Measurements from ENCODE around the gene CLNS1A. TPM values are rescaled to one million over a fixed set of nuclear protein-coding genes. Genes with fewer than 3 reads are reported as not detected.

CLNS1A gene
- total and polyA plus RNA-seq, 2 experiments from 2014 or later: 160 to 204 TPM

- TF ChIP-seq ZNF462 (CRISPR knock-in tag; IDR thresholded peaks at IDR 0.05): no peak
- TF ChIP-seq EZH2phosphoT487 (IDR thresholded peaks at IDR 0.05; ENCODE audit: unreplicated experiment): no peak
- TF ChIP-seq EZH2 (IDR thresholded peaks at IDR 0.05; ENCODE audit: low read depth, unreplicated experiment): no peak
- TF ChIP-seq ZNF114 (CRISPR knock-in tag; IDR thresholded peaks at IDR 0.05): no peak
- TF ChIP-seq POLR2AphosphoS5 (IDR thresholded peaks at IDR 0.05; ENCODE audit: low read depth): no peak
- TF ChIP-seq ZNF331 (CRISPR knock-in tag; IDR thresholded peaks at IDR 0.05; ENCODE audit: low read depth): no peak
Observed at GRCh38 chr11:77602381-77603088, 35.1 kb downstream of the CLNS1A start (continued).

GRCh38 chr11:77598195-77598594, 39.4 kb downstream of the CLNS1A start:
- no peaks in the 10 kb centered on the region for H4K20me1 ChIP-seq (replicated peaks; ENCODE audit: insufficient read depth)
- H2AFZ ChIP-seq: no peak overlapping the region
- H3K79me2 ChIP-seq (replicated peaks; ENCODE audit: insufficient read depth): no peaks in the 10 kb centered on the region
- no peaks in the 10 kb centered on the region for H3K9me2 ChIP-seq (ENCODE audit: insufficient read depth)
- H3K27ac ChIP-seq (ENCODE audit: low read depth): no peak overlapping the region
- H3K4me1 ChIP-seq (ENCODE audit: insufficient read depth): peaks cover 9% of the 10 kb centered on the region; the same call in 1 of the 2 replicates
- no peak overlapping the region for H3K27ac Mint-ChIP-seq
- no peaks in the 10 kb centered on the region for H3K27me3 Mint-ChIP-seq (ENCODE audit: insufficient read depth, low read depth, poor library complexity)
- no peak overlapping the region for H3K4me2 ChIP-seq
- peaks cover 8% of the 10 kb centered on the region; the same call in 2 of the 3 replicates for H3K4me1 Mint-ChIP-seq
- ATAC-seq: no peak
- H3K4me3 ChIP-seq: no peak overlapping the region
- no peak overlapping the region for H3K4me3 Mint-ChIP-seq
- H3K36me3 Mint-ChIP-seq (ENCODE audit: low read depth): no peaks in the 10 kb centered on the region; the same call in 2 of the 3 replicates
- no peaks in the 10 kb centered on the region for H3K27me3 ChIP-seq (ENCODE audit: insufficient read depth)
- no peak for DNase-seq (ENCODE audit: low spot score)
- no peaks in the 10 kb centered on the region for H3F3A ChIP-seq (replicated peaks; ENCODE audit: low read depth)
- H3K9me3 Mint-ChIP-seq: no peaks in the 10 kb centered on the region
- no peaks in the 10 kb centered on the region for H3K36me3 ChIP-seq (ENCODE audit: insufficient read depth)
- TF ChIP-seq REST (IDR thresholded peaks at IDR 0.05; ENCODE audit: unreplicated experiment) (no peak), EZH2phosphoT487 (IDR thresholded peaks at IDR 0.05; ENCODE audit: unreplicated experiment) (no peak), JUNB (IDR thresholded peaks at IDR 0.05; ENCODE audit: unreplicated experiment) (no peak)
